Measurements from ENCODE around the gene FBXW7.

FBXW7 gene

DNA sequence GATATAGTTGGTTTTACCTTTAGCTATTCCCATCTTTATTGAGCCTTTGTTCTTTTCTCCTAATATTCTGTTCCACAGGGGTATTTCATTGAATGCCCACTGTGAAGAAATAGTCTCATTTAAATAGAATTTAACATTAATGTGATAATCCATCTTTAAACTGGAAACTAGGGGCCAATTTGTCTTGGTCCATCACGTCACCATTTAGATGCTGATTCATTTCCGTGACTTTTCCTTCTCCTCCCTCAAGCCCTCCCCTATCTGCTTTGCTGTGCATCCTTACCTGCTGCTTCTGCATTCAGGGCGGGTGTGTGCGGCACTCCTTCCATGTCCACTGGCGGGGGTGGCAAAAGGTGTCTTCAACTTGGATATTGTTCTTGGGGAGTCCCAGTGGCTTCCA lies 241.1 kb downstream of the FBXW7 start:
- TF ChIP-seq, protein P1, sequence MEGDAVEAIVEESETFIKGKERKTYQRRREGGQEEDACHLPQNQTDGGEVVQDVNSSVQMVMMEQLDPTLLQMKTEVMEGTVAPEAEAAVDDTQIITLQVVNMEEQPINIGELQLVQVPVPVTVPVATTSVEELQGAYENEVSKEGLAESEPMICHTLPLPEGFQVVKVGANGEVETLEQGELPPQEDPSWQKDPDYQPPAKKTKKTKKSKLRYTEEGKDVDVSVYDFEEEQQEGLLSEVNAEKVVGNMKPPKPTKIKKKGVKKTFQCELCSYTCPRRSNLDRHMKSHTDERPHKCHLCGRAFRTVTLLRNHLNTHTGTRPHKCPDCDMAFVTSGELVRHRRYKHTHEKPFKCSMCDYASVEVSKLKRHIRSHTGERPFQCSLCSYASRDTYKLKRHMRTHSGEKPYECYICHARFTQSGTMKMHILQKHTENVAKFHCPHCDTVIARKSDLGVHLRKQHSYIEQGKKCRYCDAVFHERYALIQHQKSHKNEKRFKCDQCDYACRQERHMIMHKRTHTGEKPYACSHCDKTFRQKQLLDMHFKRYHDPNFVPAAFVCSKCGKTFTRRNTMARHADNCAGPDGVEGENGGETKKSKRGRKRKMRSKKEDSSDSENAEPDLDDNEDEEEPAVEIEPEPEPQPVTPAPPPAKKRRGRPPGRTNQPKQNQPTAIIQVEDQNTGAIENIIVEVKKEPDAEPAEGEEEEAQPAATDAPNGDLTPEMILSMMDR (IDR thresholded peaks at IDR 0.05; ENCODE audit: low read depth, low read length) = no peak
- no peaks in the 10 kb centered on the region for H3K4me1 ChIP-seq
- DNase-seq = no peak
- H3K36me3 ChIP-seq = no peaks in the 10 kb centered on the region
- no peaks in the 10 kb centered on the region for H3K9me3 ChIP-seq
- no peak overlapping the region for H3K4me3 ChIP-seq (ENCODE audit: low read depth, low read length)
- no peaks in the 10 kb centered on the region for H3K27me3 ChIP-seq

DNA sequence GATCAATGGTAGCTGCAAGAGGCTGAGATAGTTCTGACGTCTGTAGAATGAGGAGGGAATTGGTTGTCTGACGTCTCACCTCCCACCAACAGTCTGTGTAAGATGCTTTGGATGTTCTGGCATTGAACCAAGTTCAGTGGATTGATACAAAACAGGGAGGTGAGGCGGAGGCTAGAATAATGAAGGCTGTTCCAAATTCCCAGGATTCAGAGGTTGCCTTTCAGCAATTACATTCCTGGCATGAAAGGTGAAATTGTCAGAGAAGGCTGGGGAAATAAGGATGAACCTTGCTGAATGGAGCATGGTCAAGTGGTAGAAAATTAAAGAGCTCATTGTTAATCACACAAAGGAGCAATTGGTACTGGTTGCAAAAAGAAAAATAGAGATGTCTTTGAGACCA lies 241.6 kb downstream of the FBXW7 start:
- no peaks in the 10 kb centered on the region for H3K9me3 ChIP-seq
- no peak for DNase-seq
- no peaks in the 10 kb centered on the region for H3K27me3 ChIP-seq

GRCh38 chr4:152293527-152293926 lies 242.4 kb downstream of the FBXW7 start:
- DNase-seq = no peak
- TF ChIP-seq, protein P1 (IDR thresholded peaks at IDR 0.05; ENCODE audit: low read depth, low read length) = no peak
- Histone ChIP-seq H3K9me3 (no peaks in the 10 kb centered on the region), H3K27me3 (no peaks in the 10 kb centered on the region), H3K36me3 (no peaks in the 10 kb centered on the region), H3K4me3 (ENCODE audit: low read depth, low read length) (no peak overlapping the region), H3K4me1 (no peaks in the 10 kb centered on the region)

More for the DNA sequence above, 241.6 kb downstream of the FBXW7 start:
- H3K36me3 ChIP-seq = no peaks in the 10 kb centered on the region
- TF ChIP-seq, protein P1 (IDR thresholded peaks at IDR 0.05; ENCODE audit: low read depth, low read length) = no peak
- no peak overlapping the region for H3K4me3 ChIP-seq (ENCODE audit: low read depth, low read length)
- H3K4me1 ChIP-seq = no peaks in the 10 kb centered on the region

DNA sequence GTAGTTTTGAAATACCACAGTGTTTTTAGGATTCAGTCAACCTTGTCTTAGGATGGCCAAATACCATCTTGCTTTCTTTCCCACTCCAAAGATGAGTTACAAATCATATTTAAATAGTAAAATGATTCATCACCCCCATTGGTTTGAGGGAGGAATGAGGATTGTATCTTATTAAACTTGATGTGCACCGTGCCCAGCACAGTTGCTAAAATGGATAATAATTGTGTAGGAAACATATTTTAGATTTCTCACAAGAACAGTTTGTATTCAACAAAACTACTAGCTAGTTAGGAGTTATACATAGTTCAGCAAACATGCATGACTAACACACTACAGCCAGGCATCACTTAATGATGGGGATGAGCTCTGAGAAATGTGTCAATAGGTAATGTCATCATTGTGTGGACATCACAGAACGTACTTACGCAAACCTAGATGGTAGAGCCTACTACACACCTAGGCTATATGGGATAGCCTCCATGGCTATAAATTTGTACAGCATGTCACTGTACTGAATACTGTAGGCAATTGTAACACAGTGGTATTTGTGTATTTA lies 245.4 kb downstream of the FBXW7 start:
- Histone ChIP-seq H3K36me3 (no peaks in the 10 kb centered on the region), H3K4me1 (no peaks in the 10 kb centered on the region), H3K9me3 (no peaks in the 10 kb centered on the region), H3K27me3 (no peaks in the 10 kb centered on the region), H3K4me3 (ENCODE audit: low read depth, low read length) (no peak overlapping the region)
- no peak for DNase-seq
- TF ChIP-seq, protein P1 (IDR thresholded peaks at IDR 0.05; ENCODE audit: low read depth, low read length) = no peak

DNA sequence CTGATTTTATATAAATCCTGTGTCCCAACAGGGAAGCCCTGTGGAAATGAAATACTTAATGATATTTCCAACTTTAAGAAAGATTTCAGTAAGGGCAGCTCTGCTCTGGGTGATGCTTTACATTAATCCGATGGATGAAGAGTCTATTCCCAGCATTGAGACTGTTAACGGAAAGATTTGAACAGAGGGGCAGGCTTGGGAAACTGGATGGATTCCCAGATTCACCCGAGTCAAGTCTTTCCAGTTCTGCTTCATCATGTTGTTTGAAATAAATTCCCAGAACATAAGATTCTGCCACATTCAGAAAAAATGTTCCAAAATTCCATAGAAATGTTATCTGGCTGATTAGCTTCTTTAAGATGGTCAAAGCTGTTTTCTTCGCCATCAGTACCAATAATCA lies 246.0 kb downstream of the FBXW7 start:
- no peaks in the 10 kb centered on the region for H3K4me1 ChIP-seq
- H3K36me3 ChIP-seq = no peaks in the 10 kb centered on the region
- no peak for DNase-seq

GRCh38 chr4:152289541-152289940 lies 246.4 kb downstream of the FBXW7 start:
- Histone ChIP-seq H3K27me3 (no peaks in the 10 kb centered on the region), H3K36me3 (no peaks in the 10 kb centered on the region), H3K4me3 (ENCODE audit: low read depth, low read length) (no peak overlapping the region), H3K4me1 (no peaks in the 10 kb centered on the region), H3K9me3 (no peaks in the 10 kb centered on the region)
- no peak for DNase-seq
- TF ChIP-seq, protein P1 (IDR thresholded peaks at IDR 0.05; ENCODE audit: low read depth, low read length) = no peak

More for the DNA sequence above, 246.0 kb downstream of the FBXW7 start:
- Histone ChIP-seq H3K9me3 (no peaks in the 10 kb centered on the region), H3K4me3 (ENCODE audit: low read depth, low read length) (no peak overlapping the region), H3K27me3 (no peaks in the 10 kb centered on the region)
- TF ChIP-seq, protein P1 (IDR thresholded peaks at IDR 0.05; ENCODE audit: low read depth, low read length) = no peak

Measured in BE2C (cell line).